ENCODE data around the gene PHC2. TPM values are rescaled to one million over a fixed set of nuclear protein-coding genes. Genes with fewer than 3 reads are reported as not detected.

The PHC2 gene
- total RNA-seq, 1 experiment from 2014 or later, result 9.4 TPM

GRCh38 chr1:33375316-33375715 is 55.6 kb downstream of the PHC2 start:
- no peak overlapping the region for H3K27ac Mint-ChIP-seq
- H3K4me3 Mint-ChIP-seq, result no peak overlapping the region
- DNase-seq, result no peak
- Histone ChIP-seq H3K79me1 (ENCODE audit: insufficient read depth, low read depth, low read length, poor library complexity, severe bottlenecking) (no peaks in the 10 kb centered on the region), H3K9ac (ENCODE audit: extremely low read depth, insufficient read length, low read length) (no peak overlapping the region), H4K5ac (ENCODE audit: insufficient read length, low read depth, low read length) (no peak overlapping the region), H3K27me3 (ENCODE audit: insufficient read depth, low read length) (no peaks in the 10 kb centered on the region), H3K27ac (ENCODE audit: insufficient read length, low read depth, low read length) (no peak overlapping the region), H3K9me3 (ENCODE audit: control insufficient read depth, low read depth, low read length) (no peaks in the 10 kb centered on the region), H3K18ac (ENCODE audit: insufficient read length, low read depth, low read length) (no peak overlapping the region), H2AK5ac (ENCODE audit: insufficient read length, low read length) (no peak overlapping the region), H3T11ph (ENCODE audit: low read length) (no peak overlapping the region), H2AFZ (ENCODE audit: low read length) (no peak overlapping the region), H4K8ac (replicated peaks; ENCODE audit: insufficient read length, low read depth, low read length) (no peak overlapping the region), H2BK15ac (ENCODE audit: low read depth, low read length) (no peak overlapping the region), H3K56ac (ENCODE audit: insufficient read length, low read depth, low read length) (no peak overlapping the region), H3K4me1 (ENCODE audit: insufficient read depth, low read length) (no peaks in the 10 kb centered on the region; the same call in 1 of the 2 replicates), H2BK120ac (ENCODE audit: low read depth, low read length, poor library complexity, severe bottlenecking) (no peak overlapping the region), H3K14ac (ENCODE audit: insufficient read depth, low read length) (no peak overlapping the region; the same call in 1 of the 2 replicates), H2BK20ac (ENCODE audit: low read depth, low read length, poor library complexity, severe bottlenecking) (no peak overlapping the region), H3K79me2 (ENCODE audit: insufficient read depth, low read length) (no peaks in the 10 kb centered on the region), H3K4ac (ENCODE audit: low read depth, low read length) (no peak overlapping the region), H3K4me2 (ENCODE audit: insufficient read depth, insufficient read length, low read length) (no peak overlapping the region), H2BK5ac (ENCODE audit: insufficient read length, low read length) (no peak overlapping the region), H3K23me2 (ENCODE audit: insufficient read length, low read depth, low read length, poor library complexity, severe bottlenecking) (no peaks in the 10 kb centered on the region), H3K23ac (ENCODE audit: insufficient read length, low read depth, low read length) (no peak overlapping the region), H4K20me1 (ENCODE audit: control insufficient read depth, insufficient read depth, insufficient read length) (no peaks in the 10 kb centered on the region), H4K91ac (ENCODE audit: insufficient read length, low read depth, low read length) (no peak overlapping the region), H2BK12ac (ENCODE audit: insufficient read length, low read depth, low read length) (no peak overlapping the region)
- H3K9me3 Mint-ChIP-seq, result peaks cover 0 to 2% of the 10 kb centered on the region in 2 experiments; a peak in 1 of 5 replicates
- peaks cover 10% of the 10 kb centered on the region for H3K27me3 Mint-ChIP-seq (ENCODE audit: low read depth)
- H3K36me3 Mint-ChIP-seq (ENCODE audit: insufficient read depth in 1 of 3, low read depth in 3 of 3), result peaks cover 0 to 3% (median 0%) of the 10 kb centered on the region in 3 experiments; a peak in 1 of 7 replicates
- TF ChIP-seq CTCF (conservative IDR thresholded peaks at IDR 0.05), result no peak
- WGBS (ENCODE audit: extremely low coverage, insufficient read length, low lambda C conversion rate), result no CpG with 5 or more reads among the region's 9 CpGs
- H3K4me1 Mint-ChIP-seq, result peaks cover 13 to 25% of the 10 kb centered on the region in 2 experiments

All from H9 (cell line).